ENCODE measurements around the gene INTS6L. TPM values are rescaled to one million over a fixed set of nuclear protein-coding genes. Genes with fewer than 3 reads are reported as not detected.

INTS6L gene
- total RNA-seq, 2 donors from 2014 or later, result 7.2 to 25.7 TPM

- Histone ChIP-seq H3K27me3 (replicated peaks; ENCODE audit: insufficient read depth) (no peaks in the 10 kb centered on the region), H3K4me3 (no peak overlapping the region), H3K27ac (no peak overlapping the region), H3K4me1 (replicated peaks) (no peaks in the 10 kb centered on the region), H3K9me3 (no peaks in the 10 kb centered on the region), H3K36me3 (no peaks in the 10 kb centered on the region)
- intact Hi-C loops (cut with DNase I), result no loop called here
- DNase-seq (ENCODE audit: low spot score), result no peak
- 53% methylated on average over 2 of the region's 2 CpGs for WGBS
- TF ChIP-seq POLR2AphosphoS5 (IDR thresholded peaks at IDR 0.05) (no peak), CTCF (IDR thresholded peaks at IDR 0.05) (no peak), POLR2A (IDR thresholded peaks at IDR 0.05) (no peak)
Measured at GRCh38 chrX:135549519-135549918, 29.1 kb downstream of the INTS6L start.

GRCh38 chrX:135556055-135556454 is 35.6 kb downstream of the INTS6L start:
- no peak for DNase-seq (ENCODE audit: low spot score)
- Histone ChIP-seq H3K27me3 (replicated peaks; ENCODE audit: insufficient read depth) (no peaks in the 10 kb centered on the region), H3K4me1 (replicated peaks) (no peaks in the 10 kb centered on the region), H3K36me3 (no peaks in the 10 kb centered on the region), H3K27ac (no peak overlapping the region), H3K9me3 (no peaks in the 10 kb centered on the region), H3K4me3 (no peak overlapping the region)
- TF ChIP-seq POLR2AphosphoS5 (IDR thresholded peaks at IDR 0.05) (no peak), POLR2A (IDR thresholded peaks at IDR 0.05) (no peak), CTCF (IDR thresholded peaks at IDR 0.05) (no peak)
- 93% methylated on average over 3 of the region's 3 CpGs for WGBS
- intact Hi-C loops (cut with DNase I), result no loop called here

- intact Hi-C loops (cut with DNase I), result no loop called here
- Histone ChIP-seq H3K27ac (no peak overlapping the region), H3K4me3 (no peak overlapping the region), H3K36me3 (no peaks in the 10 kb centered on the region), H3K27me3 (replicated peaks; ENCODE audit: insufficient read depth) (no peaks in the 10 kb centered on the region), H3K9me3 (no peaks in the 10 kb centered on the region), H3K4me1 (replicated peaks) (no peaks in the 10 kb centered on the region)
- no peak for TF ChIP-seq POLR2A (IDR thresholded peaks at IDR 0.05)
- TF ChIP-seq CTCF (IDR thresholded peaks at IDR 0.05), result no peak
- no peak for TF ChIP-seq POLR2AphosphoS5 (IDR thresholded peaks at IDR 0.05)
- 63% methylated on average over 2 of the region's 2 CpGs for WGBS
- no peak for DNase-seq (ENCODE audit: low spot score)
Measured at GRCh38 chrX:135557344-135557743, 36.9 kb downstream of the INTS6L start.

- intact Hi-C loops (cut with DNase I), result no loop called here
- Histone ChIP-seq H3K27me3 (replicated peaks; ENCODE audit: insufficient read depth) (no peaks in the 10 kb centered on the region), H3K27ac (no peak overlapping the region), H3K4me3 (no peak overlapping the region), H3K9me3 (no peaks in the 10 kb centered on the region), H3K36me3 (no peaks in the 10 kb centered on the region), H3K4me1 (replicated peaks) (no peaks in the 10 kb centered on the region)
- 90% methylated on average over 2 of the region's 2 CpGs for WGBS
- TF ChIP-seq POLR2AphosphoS5 (IDR thresholded peaks at IDR 0.05) (no peak), CTCF (IDR thresholded peaks at IDR 0.05) (peak in 2 of 4 experiments; percentile 31 to 40), POLR2A (IDR thresholded peaks at IDR 0.05) (no peak)
- DNase-seq (ENCODE audit: low spot score), result no peak
Measured at GRCh38 chrX:135572436-135572835, 52.0 kb downstream of the INTS6L start.

GRCh38 chrX:135581496-135581895 is 61.0 kb downstream of the INTS6L start:
- DNase-seq (ENCODE audit: low spot score), result no peak
- TF ChIP-seq POLR2AphosphoS5 (IDR thresholded peaks at IDR 0.05) (no peak), POLR2A (IDR thresholded peaks at IDR 0.05) (no peak), CTCF (IDR thresholded peaks at IDR 0.05) (no peak)
- Histone ChIP-seq H3K27ac (no peak overlapping the region), H3K27me3 (replicated peaks; ENCODE audit: insufficient read depth) (no peaks in the 10 kb centered on the region), H3K4me1 (replicated peaks) (no peaks in the 10 kb centered on the region), H3K4me3 (no peak overlapping the region), H3K9me3 (no peaks in the 10 kb centered on the region), H3K36me3 (no peaks in the 10 kb centered on the region)
- intact Hi-C loops (cut with DNase I), result no loop called here
- WGBS, result 84% methylated on average over 2 of the region's 2 CpGs
